IMR-90 (cell line): ENCODE measurements around the gene ERN1.
"Not testable (repeated sequence)": the region's sequence is repeated elsewhere in the genome, so short reads cannot be mapped to it uniquely, and the experiment has no call there.

Experiments
- CEBPB ChIP-seq: IDR thresholded peaks from 2 replicates; pipeline ENCODE4 v1.6.1; 2012; ENCODE audit warnings: low read depth, low read length, improper control_type of control experiment
- MAFK ChIP-seq: IDR thresholded peaks from 2 replicates; pipeline ENCODE4 v1.6.1; 2012; ENCODE audit warnings: low read depth, low read length, improper control_type of control experiment
- MXI1 ChIP-seq: IDR thresholded peaks from 2 replicates; pipeline ENCODE4 v1.6.1; 2012; ENCODE audit warnings: low read depth, mild to moderate bottlenecking, low read length, moderate library complexity, borderline replicate concordance
- POLR2A ChIP-seq: IDR thresholded peaks from 2 replicates; pipeline ENCODE4 v1.6.1; 2012; ENCODE audit warnings: mild to moderate bottlenecking, low read depth, low read length
- RFX5 ChIP-seq: IDR thresholded peaks from 2 replicates; pipeline ENCODE4 v1.8.0; 2012; ENCODE audit warnings: low read depth, mild to moderate bottlenecking, low read length, moderate library complexity
- TF ChIP-seq, protein P1 (sequence below): conservative IDR thresholded peaks from 2 replicates; pipeline ENCODE4 v1.5.1; 2012; ENCODE audit warnings: mild to moderate bottlenecking, low read depth, low read length, improper control_type of control experiment
- TF ChIP-seq, protein P2 (sequence below): fragments of 150-350 bp; IDR thresholded peaks from 2 replicates; pipeline ENCODE4 v1.6.1; 2017; ENCODE audit warnings: mild to moderate bottlenecking, antibody characterized with exemption, low read length, low read depth
- TF ChIP-seq, protein P3 (sequence below): fragments of 150-350 bp; IDR thresholded peaks from 2 replicates; pipeline ENCODE4 v1.6.1; 2016; ENCODE audit warnings: low read depth, mild to moderate bottlenecking, low read length, moderate library complexity, borderline replicate concordance

DNA sequence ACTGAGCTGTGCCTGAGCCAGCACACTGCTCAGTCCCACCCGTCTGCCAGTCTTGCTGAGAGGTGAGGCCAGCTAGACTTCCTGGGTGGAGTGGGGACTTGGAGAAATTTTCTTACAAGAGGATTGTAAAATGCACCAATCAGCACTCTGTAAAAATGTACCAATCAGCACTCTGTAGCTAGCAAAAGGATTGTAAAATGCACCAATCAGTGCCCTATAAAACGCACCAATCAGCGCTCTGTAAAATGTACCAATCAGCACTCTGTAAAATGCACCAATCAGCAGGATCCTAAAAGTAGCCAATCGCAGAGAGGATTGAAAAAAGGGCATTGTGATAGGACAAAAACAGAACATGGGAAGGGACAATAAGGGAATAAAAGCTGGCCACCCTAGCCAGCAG, 49.1 kb upstream of the ERN1 start:
- TF ChIP-seq, protein P1, sequence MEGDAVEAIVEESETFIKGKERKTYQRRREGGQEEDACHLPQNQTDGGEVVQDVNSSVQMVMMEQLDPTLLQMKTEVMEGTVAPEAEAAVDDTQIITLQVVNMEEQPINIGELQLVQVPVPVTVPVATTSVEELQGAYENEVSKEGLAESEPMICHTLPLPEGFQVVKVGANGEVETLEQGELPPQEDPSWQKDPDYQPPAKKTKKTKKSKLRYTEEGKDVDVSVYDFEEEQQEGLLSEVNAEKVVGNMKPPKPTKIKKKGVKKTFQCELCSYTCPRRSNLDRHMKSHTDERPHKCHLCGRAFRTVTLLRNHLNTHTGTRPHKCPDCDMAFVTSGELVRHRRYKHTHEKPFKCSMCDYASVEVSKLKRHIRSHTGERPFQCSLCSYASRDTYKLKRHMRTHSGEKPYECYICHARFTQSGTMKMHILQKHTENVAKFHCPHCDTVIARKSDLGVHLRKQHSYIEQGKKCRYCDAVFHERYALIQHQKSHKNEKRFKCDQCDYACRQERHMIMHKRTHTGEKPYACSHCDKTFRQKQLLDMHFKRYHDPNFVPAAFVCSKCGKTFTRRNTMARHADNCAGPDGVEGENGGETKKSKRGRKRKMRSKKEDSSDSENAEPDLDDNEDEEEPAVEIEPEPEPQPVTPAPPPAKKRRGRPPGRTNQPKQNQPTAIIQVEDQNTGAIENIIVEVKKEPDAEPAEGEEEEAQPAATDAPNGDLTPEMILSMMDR: not testable (repeated sequence)
- not testable (repeated sequence) for TF ChIP-seq POLR2A, RFX5, CEBPB, MXI1
- peak; percentile 10; the same call in 1 of the 2 replicates for TF ChIP-seq MAFK
- TF ChIP-seq, protein P2, sequence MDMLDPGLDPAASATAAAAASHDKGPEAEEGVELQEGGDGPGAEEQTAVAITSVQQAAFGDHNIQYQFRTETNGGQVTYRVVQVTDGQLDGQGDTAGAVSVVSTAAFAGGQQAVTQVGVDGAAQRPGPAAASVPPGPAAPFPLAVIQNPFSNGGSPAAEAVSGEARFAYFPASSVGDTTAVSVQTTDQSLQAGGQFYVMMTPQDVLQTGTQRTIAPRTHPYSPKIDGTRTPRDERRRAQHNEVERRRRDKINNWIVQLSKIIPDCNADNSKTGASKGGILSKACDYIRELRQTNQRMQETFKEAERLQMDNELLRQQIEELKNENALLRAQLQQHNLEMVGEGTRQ: not testable (repeated sequence)
- TF ChIP-seq, protein P3, sequence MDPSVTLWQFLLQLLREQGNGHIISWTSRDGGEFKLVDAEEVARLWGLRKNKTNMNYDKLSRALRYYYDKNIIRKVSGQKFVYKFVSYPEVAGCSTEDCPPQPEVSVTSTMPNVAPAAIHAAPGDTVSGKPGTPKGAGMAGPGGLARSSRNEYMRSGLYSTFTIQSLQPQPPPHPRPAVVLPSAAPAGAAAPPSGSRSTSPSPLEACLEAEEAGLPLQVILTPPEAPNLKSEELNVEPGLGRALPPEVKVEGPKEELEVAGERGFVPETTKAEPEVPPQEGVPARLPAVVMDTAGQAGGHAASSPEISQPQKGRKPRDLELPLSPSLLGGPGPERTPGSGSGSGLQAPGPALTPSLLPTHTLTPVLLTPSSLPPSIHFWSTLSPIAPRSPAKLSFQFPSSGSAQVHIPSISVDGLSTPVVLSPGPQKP: not testable (repeated sequence)
